C1 segment of cervical spinal cord (tissue), 14 donors: ENCODE measurements around the gene COMTD1.
A peak's percentile ranks its signal among the peaks of the same experiment; 100 is the strongest.

Source experiments
- DNase-seq, 14 donors: peaks; one replicate each; lab custom pipeline; 2025; lab: John Stamatoyannopoulos, UW

COMTD1 gene

DNA sequence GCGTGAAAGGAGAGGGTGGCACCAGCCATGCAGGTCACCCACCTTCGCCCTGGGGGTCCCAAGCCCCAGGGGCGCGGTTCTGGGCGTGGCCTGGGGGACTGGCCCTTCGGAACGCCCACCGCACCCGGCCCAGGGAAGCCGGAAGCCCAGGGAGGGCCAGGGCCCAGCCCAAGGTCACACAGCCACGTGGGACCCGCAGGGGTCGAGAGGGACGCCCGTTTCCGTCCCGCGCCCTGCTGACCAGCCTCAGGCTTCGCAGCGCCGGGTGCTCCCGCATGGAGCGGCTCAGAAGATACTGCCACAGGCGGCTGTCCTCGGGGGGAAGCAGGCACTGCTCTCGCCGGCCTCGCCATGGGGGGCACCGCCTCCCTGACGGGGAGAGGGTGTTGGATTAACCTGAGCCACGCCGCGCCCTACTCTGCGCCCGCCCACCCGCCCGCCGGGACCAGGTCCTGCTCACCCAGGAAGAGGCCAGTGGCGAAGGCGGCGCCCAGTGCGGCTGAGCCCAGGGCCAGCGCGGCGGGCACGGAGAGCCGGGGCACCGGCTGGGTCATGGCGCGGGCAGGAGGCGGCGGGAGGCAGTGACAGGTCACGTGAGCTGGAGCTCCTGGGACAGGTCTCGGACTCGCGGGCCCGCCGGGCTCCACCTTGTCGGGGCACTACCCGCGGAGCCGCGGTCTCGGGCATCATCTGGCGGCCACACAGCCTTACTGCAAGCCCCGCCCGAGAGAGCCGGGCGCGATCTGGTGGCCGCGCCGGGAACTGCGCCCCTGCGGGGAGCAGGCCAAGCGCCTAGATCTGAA lies at the start of gene COMTD1:
Gene COMTD1 (minus strand): TSS at position 583 of the 803 bp plus-strand sequence. CDS start 29 bp downstream, at position 554.
- DNase-seq: peak; percentile 40 to 92 (median 81)

DNA sequence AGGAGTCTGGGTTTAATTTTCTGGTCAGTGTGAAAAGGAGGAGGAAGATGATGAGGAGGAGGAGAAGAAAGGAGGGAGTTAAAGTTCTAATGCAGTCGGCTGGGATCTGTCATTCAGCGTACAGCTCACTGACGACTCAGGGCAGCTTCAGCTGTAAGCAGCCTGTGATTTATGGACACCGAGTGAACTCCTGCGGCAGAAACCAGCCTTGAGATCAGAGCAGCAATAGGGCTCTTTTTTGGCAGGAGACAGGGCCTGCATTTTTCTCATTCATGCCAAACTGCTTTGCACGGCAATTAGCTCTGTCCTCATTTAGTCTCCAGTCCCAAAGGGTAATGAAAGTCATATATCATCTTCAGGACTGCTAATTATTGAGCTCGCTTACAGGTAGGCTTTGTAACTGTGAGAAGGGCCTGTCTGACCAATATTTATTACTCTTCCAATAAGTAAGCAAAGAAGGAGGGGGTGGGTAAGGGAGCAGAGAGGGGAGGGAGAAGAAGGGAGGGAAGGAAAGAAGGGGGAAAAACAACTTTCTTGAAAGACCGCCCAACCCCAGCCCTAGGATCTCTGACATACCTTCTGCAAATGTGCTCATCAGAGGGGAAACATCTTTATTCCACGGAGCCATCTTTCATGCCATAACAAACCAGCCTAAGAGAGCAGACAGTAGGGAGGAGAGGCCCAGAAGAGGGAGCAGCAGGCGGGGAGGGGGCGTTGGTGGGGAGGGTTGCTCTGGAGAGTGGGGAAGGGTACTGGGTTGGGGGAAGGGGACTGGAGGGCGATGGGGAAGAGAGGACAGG lies 48.1 kb upstream of the COMTD1 start:
- DNase-seq: peak in 2 of 14 donors; percentile 12

DNA sequence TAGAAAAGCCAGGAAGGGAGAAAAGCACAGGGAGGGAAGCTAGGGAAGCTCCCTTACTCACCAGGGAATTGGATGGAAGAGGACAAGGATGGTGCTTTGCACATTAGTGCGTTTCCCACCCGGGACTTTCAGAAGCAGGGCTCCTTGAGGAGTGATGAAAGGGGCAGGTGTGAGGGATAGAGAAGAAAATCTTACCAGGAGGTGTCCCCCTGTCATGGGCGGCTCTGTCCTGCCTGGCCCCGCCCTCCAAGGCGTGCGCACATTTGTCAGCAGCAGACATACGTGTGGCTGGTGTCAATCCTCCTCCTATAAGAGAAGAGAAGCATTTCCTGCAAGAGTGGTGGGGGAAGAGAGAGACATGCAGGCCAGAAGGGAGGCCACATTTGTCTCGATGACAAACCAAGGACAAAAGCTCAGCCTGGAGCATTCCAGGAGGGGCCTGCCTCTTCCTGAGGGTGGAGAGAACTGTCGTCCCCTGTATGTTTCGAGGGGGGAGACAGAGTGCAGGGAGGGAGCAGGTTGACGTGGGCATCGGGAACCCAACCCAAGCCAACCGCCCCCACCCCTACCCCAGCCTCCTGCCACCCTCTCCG lies 47.4 kb upstream of the COMTD1 start:
- no peak for DNase-seq

DNA sequence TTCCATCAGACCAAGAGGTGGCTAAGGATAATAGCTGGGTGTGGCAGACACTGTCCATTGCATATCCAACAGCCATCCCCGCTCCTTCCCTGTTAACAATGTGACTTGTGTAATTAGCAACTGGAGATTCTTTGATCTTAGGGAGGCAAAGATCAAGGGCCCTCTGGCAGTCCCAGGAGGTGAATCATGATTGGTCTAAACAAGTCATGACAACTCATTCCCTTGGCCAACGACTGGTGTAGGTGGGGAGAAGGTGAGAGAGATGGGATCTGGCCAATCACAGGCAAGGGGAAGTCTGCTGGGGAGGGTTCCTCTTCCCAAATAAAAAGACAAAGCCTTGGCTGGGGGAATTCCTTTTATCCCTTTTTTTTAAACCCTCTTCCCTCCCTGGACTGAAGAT lies 46.2 kb upstream of the COMTD1 start:
- no peak for DNase-seq

DNA sequence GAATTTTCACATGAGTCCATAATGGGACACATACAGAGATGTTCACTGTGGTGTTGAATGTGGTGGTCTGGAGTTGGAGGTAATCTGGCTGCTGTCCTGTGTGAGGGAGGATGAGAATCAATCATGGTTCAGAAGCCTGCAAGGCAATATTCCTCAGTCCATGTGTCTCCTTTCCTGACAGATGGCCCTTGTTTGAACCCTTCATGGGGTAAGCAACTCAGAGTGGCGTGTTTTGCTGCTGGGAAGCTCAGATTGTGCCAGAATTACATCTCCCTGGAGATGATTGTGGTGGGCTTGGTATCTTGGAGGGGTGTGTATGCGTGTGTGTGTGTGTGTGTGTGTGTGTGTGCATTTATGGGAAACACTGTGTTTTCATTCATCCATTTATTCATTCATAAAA lies 44.5 kb upstream of the COMTD1 start:
- DNase-seq: no peak

DNA sequence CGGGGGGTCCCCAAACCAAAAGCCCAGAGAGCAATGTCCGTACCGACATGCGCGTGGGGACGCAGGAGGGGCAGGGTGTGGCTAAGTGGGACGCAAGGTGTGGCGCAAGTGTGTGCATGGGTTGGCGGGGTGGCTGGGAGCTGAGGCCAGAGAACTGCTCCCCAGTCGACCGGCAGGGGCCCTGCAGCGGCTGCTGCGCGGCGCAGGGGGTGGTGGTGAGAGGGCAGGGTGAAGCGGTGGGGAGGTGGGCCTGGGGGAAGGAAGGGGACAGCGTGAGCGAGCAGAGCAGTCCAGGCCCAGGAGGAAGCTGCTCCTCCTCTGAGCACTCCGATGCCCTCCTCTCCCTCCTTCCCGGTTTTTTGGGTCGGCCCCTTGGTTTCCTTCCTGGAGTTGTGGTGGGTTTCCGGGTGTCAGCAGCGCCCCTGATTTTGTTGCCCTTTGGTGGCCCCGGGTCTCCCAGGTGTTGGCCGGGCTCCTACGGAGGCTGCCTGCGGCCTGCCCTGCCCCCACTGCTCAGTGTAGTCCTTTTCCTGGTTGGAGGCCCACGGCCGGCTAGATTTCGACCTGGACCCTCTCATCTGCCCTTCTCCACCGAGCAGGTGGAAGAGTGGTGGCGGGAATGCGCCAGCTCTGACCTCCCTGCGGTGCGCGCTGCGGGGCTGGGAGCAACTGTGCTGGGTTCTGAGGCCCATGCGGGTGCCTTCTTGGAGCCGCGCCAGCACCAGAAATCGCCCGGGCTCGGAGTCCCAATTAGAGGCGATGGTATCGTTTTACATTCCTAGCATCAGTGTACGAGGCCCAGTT lies 40.5 kb upstream of the COMTD1 start:
- DNase-seq: no peak

DNA sequence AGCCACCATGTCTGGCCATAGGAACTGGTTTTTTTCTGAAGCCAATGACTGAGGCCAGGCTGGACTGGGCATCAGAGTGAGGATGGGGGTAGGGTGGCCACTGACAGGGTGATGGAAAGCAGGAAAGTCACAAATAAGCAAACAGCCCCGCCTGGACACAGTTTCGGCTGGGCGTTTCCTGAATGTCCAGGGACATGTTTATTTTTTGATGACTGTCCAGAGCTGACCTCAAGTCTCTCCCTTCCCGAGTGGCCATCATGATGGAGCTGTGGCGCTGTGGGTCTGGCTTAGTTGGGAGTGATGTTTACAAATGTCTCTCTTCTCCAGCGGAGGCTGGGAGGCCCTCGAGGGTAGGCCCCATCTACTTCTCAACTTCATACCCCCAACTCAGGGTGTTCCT lies 37.1 kb upstream of the COMTD1 start:
- no peak for DNase-seq

DNA sequence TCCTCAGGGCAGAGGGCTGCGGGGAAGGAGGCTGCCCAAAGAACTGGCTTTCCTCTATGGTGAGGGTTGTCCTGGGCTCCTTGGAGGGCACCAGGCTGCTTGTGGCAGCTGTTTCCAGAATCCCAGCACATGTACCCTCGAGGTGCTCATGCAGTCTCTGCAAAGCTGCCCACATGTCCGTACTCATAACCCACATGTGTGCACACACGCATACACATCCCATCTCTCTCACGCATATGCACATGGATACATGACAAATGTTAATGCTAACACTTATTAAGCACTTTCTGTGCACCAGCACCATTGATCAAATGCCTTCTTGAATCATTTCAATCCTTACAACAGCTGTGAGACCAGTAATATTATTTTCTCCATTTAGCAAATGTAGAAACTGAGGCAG lies 36.3 kb upstream of the COMTD1 start:
- DNase-seq: no peak

DNA sequence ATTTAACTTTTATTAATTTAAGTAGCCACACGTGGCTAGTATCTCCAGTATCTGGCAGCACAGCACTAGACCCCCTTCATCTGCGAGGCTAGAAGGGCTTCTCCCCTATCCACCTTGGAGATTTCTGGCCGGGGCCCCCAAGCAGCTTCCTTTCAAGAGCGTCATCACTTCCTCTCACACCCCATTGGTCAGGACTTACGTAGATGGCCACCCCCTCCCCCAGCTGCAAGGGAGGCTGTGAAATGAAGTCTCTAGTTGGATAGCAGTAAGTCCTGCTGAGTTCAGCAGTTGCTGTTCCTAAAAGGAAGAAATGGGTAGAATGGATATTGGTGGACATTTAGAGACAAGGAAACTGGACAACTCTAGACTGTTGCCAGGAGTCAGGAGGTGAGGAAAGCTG lies 33.8 kb upstream of the COMTD1 start:
- DNase-seq: no peak

DNA sequence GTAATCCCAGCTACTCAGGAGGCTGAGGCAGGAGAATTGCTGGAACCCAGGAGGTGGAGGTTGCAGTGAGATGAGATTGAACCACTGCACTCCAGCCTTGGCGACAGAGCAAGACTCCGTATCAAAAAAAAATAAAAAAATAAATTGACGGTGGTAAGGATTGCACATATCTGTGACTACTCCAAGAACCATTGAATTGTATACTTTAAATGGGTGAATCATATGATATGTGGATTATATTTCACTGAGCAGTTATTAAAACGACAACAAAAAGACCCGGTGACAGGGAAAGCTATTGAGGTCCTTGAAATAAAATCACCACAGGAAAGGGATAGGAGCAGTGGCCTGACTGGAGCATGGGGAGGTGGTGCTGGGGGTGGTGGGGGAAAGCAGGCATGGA lies 31.2 kb upstream of the COMTD1 start:
- no peak for DNase-seq

DNA sequence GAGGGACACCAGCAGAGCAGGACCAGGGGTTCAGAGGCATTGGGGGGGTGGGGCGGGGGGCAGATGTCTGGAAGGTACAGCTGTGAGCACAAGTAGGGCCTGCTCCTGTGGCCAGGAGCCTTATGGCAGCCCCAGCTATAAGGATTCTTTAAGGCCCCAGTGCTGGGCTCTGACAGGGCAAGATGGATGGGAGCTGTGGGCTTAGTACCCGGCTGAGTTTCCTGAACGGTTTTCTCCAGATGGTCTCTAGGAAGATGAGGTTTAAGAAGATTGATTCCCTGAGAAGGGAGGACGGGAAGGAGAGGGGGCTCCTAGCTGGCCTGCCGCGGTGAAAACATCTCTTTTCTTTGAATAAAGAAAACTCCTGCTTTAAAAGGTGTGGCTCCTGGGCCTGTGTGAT lies 30.1 kb upstream of the COMTD1 start:
- no peak for DNase-seq

DNA sequence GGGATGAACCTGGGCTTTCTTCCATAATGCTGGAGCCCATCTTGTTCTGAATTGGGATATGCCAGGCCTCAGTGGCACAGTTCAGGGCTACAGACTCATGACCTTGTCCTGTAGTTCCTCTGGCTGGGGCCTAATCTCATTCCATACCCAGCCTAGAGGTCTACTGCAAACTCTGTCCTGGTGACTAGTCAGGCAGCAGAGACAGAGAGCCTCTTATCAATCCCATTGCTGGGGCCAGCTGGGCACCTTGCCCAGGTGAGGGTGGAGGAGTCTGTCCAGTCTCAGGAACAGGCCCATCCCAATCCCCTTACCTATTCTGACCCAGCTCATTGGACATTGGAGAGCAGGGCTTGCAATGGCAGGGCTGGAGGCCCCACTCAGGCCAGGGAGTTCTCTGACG lies 28.0 kb upstream of the COMTD1 start:
- DNase-seq: no peak

DNA sequence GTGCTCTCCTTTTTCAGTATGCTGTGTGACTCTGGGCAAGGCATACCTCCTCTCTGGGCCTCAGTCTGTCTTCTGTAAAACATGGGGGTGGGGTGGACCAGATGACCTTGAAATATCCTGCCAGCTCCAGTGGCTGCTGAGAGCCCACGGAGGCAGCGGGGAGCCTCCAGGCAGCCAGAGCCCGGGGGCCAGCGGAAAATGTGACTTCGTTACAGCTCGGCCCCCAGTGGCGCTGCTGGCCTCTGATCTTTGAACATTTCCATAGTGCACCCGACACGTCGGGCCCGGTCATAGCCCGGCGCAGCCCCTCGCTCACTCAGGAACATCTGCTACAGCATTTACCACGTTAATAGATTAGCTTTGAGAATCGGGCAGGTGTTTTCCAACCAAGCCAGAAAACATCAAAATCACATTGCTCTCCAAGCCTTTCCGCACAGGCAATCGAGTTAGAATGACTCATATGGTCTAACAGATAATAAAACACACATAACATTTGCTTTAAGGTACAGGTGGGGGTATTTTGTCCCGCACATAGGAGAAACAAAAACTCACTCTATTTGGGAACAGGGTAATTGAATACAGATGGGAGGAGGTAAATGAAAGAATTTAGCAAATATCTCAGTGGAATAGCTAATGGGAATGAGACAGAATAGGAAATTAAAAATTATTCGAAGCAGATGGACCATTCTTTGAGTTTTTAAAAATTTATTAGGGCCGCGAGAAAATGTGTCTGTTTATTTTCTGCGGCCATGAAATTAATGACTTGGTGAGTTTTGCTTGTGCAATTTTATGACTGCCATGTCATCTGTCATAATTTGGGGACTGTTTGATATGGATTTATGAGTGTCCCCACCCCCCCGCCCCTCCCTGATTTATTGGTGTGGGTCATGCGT lies 26.3 kb upstream of the COMTD1 start:
- no peak for DNase-seq

DNA sequence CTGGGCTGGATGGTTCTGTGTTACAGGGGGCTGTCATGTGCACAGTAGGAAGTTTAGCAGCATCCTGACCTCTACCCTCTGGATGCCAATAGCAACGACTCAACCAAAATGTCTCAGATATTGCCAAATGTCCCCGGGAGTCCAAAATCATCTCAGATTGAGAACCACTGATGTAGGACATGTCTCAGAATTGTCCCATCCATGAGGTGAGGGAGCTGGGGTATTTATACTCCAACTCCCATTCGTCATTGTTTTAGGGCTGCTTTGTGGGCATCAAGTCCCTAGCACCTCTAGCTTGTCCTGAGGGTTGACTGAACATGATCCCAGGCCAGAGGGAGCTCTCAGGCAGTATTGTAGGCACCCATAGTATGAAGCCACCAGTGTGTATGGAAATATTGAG lies 25.2 kb upstream of the COMTD1 start:
- DNase-seq: no peak

DNA sequence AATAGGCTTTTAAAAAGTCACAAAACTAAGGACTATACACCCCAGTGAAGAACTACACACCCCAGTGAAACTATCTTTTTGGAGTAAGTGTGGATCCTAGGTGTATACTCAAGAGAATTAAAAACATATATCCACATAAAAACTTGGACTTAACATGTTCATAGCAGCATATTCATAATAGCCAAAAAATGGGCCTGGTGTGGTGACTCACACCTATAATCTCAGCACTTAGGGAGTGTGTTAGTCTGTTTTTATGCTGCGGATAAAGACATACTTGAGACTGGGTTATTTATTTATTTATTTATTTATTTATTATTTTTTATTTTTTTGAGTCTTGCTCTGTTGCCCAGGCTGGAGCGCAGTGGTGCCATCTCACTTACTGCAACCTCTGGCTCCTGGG lies 19.0 kb upstream of the COMTD1 start:
- no peak for DNase-seq

DNA sequence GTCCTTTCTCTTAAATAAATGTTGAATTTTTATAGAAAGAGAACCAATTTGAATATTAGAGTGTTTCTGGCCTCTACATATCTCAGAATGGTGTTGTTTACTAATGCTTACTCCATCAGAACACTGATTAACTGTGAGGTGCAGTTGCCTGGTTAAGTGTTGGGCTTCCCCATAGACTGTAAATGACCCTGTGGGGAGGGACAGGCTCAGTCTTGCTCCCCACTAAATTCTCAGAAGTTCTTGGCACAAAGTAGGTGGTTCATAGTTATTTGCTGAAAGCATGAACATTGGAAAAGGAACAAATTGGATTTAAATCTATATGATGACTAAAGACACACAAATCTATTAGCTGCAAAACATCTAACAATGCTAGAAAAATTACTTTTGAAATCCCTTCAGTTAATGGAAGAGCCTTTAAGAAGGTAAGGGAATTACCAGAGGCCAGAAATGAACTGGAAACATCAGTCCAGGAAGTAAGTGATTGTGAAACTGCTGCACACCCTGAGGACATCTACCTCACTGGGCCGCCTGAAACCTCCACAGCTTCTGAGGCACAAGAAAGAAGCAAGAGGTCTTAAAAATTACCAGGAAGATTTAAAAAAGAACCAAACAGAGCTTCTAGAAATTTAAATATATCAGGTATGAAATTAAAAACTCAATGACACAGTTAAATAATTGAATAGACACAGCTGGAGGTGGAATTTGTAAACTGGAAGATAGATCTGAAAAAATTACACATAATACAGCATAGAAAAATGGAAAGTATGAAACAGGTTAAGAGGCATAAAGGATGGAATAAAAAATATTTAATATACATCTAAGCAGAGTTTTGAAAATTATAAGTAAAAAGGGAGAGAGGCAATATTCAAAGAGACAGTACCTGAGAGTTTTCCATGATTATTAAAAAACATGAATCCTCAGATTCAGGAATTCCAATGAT lies 17.8 kb upstream of the COMTD1 start:
- no peak for DNase-seq

DNA sequence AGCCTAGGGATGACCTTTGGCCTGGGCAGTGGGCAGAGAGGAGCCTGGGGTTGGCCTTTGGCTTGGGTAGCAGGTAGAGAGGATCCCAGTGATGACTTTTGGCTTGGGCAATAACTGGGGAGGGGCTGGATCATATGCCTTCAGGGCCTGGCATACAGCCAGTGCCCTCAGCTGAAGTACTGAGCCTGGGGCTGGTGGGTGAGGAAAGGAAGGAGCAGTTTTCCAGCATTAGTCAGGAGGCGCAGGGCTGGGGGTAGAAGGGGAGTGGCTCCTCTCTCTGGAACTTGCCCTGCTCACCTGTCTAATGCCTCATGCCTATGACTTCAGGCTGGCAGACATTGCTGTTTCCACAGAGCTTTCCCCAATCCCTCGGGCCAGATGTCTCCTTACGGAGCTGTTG lies 15.2 kb upstream of the COMTD1 start:
- no peak for DNase-seq

DNA sequence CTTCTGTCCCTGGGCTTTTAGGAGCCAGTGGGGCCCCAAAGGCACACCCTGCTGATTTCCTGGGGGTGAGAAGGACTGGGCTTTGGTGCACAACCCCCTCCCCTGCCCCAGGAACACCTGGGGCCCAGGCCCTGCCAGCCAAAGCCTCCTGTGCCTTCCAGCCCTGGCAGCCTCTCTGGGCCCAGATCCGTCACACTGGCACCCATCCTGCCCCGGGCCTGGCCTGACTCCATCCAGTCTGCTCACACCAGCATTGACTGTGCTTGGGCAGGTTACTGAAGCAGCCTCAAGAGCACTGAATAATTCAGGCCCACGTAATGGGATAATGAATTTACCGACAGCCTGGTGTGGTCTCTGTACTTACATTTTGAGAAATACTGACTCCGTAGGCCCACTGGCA lies 12.0 kb upstream of the COMTD1 start:
- DNase-seq: peak in 5 of 14 donors; percentile 4 to 33 (median 18)

DNA sequence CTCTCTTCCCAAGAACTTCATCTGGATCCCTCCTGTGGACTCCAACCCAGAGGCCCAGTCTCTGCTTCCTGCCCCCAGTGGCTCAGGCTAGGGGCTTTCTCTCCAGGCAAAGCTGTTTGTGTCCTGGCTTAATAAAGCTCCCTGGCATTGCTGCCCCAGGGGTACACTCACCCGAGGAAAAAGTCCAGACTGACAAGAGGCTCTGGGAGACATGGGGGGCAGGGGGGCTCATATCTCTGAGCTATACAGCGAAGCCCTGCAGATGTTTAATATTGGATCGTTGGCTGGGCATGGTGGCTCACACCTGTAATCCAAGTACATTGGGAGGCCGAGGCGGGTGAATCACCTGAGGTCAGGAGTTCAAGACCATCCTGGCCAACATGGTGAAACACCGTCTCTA lies 10.7 kb upstream of the COMTD1 start:
- no peak for DNase-seq
